NCI-H1048 (cell line): ENCODE measurements around the gene NUP98.
A peak's percentile ranks its signal among the peaks of the same experiment; 100 is the strongest.
"Not testable (repeated sequence)": the region's sequence is repeated elsewhere in the genome, so short reads cannot be mapped to it uniquely, and the experiment has no call there.

Experiments used
- DNase-seq: peaks from one replicate; lab custom pipeline; 2025; lab: John Stamatoyannopoulos, UW

The NUP98 gene

GRCh38 chr11:3669742-3670183 is 127.6 kb downstream of the NUP98 start:
- no peak for DNase-seq

- DNase-seq, result no peak
Observed at GRCh38 chr11:3669128-3669527, 128.2 kb downstream of the NUP98 start.

DNA sequence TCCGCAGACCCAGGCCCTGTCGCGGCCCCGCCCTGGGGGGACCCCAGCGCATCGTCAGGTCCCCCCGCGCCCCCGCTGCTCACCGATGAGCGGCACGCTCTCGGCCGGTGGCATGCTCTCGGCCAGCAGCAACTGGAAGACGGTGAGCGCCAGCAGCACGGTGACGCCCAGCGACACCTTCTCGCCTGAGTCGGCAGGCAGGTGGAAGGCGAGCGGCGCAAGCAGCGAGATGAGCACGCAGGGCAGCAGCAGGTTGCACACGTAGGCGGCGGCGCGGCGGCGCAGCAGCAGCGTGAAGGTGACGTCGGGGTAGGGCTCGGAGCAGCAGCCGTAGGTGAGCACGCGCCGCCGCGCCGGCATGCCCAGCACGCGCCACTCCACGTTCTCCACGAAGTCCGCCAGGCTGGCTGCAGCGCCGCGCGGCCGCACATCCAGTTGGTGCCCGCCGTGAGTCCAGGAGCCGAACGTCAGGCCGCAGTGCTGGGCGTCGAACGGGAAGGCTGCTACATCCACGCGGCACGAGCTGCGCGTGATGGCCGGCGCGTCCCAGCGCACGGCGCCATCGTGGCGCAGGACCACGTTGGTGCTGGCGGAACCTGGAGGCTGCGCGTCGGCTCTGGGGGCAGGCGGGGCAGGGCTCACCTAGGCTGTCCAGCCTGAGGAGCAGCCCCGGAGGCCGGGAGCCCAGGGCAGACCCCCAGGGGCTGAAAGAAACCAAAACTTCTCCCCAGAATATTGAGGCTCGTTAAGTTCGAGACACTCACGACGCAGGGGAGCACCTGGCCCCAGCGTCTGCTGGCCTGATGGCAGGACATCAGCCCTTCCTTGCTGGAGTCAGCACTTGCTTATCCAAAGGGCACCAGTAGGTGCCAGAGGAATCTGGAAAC is 130.0 kb downstream of the NUP98 start:
- no peak for DNase-seq

DNA sequence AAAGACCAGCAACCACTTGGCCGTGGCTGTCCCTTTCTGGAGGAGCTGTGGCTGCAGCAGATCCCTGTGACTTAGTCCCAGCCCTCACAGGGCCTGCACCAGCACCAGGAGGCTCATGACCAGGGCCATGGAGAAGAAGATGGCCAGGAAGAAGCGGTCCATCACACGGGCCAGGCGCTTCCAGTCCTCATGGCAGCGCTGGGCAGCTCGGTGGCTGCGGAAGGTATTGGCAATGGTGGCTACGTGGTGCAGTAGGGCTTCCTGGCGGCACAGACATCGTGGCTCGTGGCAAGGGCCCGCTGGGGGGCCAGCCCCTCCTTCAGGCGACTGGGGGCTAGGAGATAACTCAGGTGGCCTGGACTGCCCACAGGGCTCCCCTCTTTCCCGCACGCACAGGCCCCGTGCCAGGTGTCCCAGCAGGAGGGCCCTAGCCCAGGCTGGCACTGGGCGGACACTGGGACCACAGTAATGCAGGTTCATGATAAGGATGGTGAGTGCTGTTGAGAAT is 131.3 kb downstream of the NUP98 start:
- DNase-seq, result no peak

DNA sequence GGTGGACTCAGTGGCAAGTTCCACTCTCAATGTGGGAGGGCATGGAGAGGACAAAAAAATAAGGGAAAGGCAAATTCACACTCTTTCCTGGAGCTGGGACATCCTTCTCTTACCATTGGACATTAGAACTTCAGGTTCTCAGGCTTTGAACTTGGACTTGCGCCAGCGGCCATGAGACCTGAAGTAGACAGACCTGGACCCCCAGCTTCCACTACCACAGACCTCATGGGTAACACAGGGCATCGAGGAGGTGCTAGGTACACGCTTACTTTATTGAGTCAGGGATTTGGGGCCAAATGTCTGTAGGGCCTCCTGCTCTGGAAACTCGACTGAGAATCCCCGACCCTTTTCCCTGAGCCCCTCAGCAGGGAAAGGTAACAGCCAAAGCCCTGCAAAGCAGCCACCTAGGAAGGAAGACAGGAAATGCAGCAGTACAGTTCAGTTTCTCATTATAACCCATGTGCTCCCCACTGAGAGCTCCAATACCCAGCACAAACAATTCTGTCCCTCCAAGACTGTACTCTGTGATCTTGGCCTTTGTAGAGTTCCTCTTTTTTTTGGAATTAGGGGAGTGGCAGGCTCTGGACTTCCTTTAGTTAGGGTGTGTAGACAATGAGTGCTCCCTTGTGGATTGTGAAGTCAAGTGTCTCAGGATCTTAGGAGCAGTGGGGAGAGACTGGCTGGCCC is 131.9 kb downstream of the NUP98 start:
- DNase-seq, result no peak

GRCh38 chr11:3664032-3664630 is 133.2 kb downstream of the NUP98 start:
- DNase-seq, result no peak

- no peak for DNase-seq
Observed at GRCh38 chr11:3662856-3663255, 134.5 kb downstream of the NUP98 start.

GRCh38 chr11:3660960-3661359 is 136.4 kb downstream of the NUP98 start:
- no peak for DNase-seq

DNA sequence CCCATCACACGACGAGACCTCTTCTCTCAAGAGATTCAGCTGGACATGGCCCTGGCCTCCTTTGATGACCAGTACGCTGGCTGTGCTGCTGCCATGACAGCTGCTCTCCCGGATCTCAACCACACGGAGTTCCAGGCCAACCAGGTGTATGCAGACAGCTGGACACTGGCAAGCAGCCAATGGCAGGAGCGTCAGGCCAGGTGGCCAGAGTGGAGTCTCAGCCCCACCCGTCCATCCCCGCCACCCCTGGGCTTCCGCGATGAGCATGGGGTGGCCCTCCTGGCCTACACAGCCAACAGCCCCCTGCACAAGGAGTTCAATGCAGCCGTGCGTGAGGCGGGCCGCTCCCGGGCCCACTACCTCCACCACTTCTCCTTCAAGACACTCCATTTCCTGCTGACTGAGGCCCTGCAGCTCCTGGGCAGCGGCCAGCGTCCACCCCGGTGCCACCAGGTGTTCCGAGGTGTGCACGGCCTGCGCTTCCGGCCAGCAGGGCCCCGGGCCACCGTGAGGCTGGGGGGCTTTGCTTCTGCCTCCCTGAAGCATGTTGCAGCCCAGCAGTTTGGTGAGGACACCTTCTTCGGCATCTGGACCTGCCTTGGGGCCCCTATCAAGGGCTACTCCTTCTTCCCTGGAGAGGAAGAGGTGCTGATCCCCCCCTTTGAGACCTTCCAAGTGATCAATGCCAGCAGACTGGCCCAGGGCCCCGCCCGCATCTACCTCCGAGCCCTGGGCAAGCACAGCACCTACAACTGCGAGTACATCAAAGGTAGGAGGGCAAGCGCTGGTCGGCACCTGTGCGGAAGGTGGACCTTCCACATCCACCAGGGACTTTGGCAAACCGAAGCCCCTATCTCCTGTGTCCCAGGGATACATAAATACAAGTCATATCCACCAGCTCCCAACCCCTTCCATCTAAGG is 137.5 kb downstream of the NUP98 start:
- DNase-seq, result no peak

DNA sequence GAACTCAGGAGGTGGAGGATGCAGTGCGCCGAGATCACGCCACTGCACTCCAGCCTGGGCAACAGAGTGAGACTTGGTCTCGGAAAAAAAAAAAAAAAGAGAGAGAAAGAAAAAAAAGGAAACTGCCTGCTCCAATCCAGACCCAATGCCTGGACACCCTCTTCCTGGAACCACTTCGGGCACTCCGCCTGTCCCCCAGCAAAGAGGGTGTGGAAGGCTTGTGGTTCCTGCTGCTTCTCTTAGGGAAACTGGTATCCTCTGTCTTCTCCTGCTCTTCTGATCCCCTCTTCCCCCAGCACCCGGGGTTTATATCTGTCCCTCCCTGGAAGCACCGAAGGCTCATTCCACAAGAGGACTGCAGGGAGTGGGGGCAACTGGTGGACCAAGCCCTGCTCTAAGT is 139.1 kb downstream of the NUP98 start:
- no peak for DNase-seq

GRCh38 chr11:3657331-3657730 is 140.0 kb downstream of the NUP98 start:
- DNase-seq, result not testable (repeated sequence)

GRCh38 chr11:3655547-3655946 is 141.8 kb downstream of the NUP98 start:
- DNase-seq, result no peak

GRCh38 chr11:3652514-3652913 is 144.8 kb downstream of the NUP98 start:
- DNase-seq, result not testable (repeated sequence)

DNA sequence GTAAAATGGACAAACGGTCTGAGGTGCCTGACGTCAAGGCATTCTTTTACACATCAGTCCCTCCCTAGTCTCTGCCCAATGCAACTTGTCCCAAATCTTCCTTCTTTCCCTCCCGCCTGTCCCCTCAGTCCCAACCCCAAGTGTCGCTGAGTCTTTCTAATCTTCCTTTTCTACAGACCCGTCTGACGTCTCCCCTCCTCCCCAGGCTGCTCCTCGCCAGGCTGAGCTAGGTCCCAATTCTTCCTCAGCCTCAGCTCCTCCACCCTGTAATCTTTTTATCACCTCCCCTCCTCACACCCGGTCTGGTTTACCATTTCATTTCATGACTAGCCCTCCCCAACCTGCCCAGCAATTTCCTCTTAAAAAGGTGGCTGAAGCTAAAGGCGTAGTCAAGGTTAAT is 148.0 kb downstream of the NUP98 start:
- DNase-seq, result not testable (repeated sequence)

- not testable (repeated sequence) for DNase-seq
Observed at GRCh38 chr11:3648843-3649242, 148.5 kb downstream of the NUP98 start.

DNA sequence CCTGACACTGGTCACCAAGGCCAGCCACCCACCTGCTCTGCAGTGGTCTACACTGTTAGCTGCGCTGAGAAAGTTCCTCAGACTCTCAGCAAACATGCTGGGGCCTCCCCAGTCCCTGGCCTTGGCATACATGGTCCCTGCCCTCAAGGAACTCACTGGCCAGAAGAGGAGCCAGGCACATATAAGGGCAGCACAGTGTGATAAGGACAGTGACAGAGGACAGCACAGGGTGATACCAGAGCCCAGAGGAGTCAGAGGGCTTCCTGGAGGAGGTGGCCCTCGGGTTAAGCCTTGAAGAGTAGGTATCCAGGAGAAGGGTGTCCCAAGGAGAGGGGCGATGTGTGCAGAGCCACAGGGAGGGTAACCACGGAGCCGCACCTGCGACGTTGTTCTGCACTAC is 151.8 kb downstream of the NUP98 start:
- DNase-seq, result no peak

DNA sequence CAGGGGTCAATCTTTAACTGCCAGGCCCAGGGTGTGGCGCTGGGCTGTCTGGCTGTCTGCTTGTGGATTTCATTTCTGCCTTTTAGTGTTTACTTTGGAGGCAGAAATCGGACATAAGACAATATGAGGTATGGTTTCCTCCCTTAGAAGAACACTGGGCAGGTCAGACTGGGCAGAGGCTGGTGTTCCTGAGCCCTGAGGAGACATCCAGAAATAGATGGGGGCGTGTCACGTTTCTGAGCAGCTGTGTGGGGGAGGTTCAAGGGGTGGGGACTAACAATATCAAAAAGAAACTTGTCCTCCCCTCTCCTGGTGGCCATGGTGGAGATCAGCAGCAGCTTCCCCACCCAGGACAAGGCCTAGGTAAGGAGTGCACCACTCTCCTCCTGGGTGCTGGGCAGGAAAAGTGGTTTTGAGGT is 152.5 kb downstream of the NUP98 start, which contains the start of gene ART1:
Gene ART1, plus strand, starts transcription at position 312 of the 419 bp plus-strand sequence. CDS start 14,086 bp downstream, outside the sequence.
- DNase-seq, result no peak

- not testable (repeated sequence) for DNase-seq
Observed at GRCh38 chr11:3643102-3643546, 154.2 kb downstream of the NUP98 start.

GRCh38 chr11:3642071-3642951 is 155.0 kb downstream of the NUP98 start:
- peak; percentile 64 for DNase-seq

- DNase-seq, result no peak
Observed at GRCh38 chr11:3641701-3642070, 155.7 kb downstream of the NUP98 start, which contains the start of gene ART5. ART5 (minus strand) TSS chr11:3641992; CDS start chr11:3641862, 130 bp downstream.
